HCT116 (cell line): ENCODE measurements around the gene PRKG1. TPM values are rescaled to one million over a fixed set of nuclear protein-coding genes. Genes with fewer than 3 reads are reported as not detected.

Experiments used
- ATAC-seq: fragments of 200-7000 bp; cut with Tn5 transposase; 2 replicates; pipeline ENCODE4 v1.9.1; 2020; ENCODE audit warnings: mild to moderate bottlenecking, moderate library complexity
- BruUV-seq: library from RNA; stranded (reverse); fragments of 400-500 nt; replicated peaks from 2 replicates; lab custom pipeline; 2021; lab: Mats Ljungman, UMichigan
- CTCF ChIA-PET: fragments of 300-600 bp; sonication (Branson Sonifier 250); formaldehyde crosslinking; loops from one replicate; lab custom pipeline; 2021; ENCODE audit warnings: antibody characterized with exemption; lab: Charles Lee
- POLR2A ChIA-PET: fragments of 300-600, 350-600 bp; sonication (Branson Sonifier 250); formaldehyde crosslinking; loops from one replicate; lab custom pipeline; 2021; ENCODE audit warnings: antibody characterized with exemption; lab: Charles Lee
- RAD21 ChIA-PET, 2 experiments: fragments of 300-600 bp; sonication (Branson Sonifier 250); formaldehyde crosslinking; loops; one replicate each; lab custom pipeline; 2023; ENCODE audit warnings: low total read pairs in 2 of 2; ENCODE audit not compliant: uncharacterized antibody in 2 of 2, unreplicated experiment in 2 of 2, low non-redundant PET in 1 of 2; lab: Charles Lee
- DNase-seq: peaks from one replicate; pipeline ENCODE4 v3.0.0-alpha.2; 2010; ENCODE audit warnings: low read depth, low spot score
- H2AFZ ChIP-seq: fragments of 200-600 bp; shearing (Covaris generic), sonication (generic); 2 replicates; pipeline ENCODE4 v1.6.1; 2017; ENCODE audit warnings: low read depth, mixed run types, mixed read lengths, antibody characterized with exemption, low read length; ENCODE audit not compliant: poor library complexity, severe bottlenecking
- H3K27ac ChIP-seq: 2 replicates; pipeline ENCODE4 v1.5.1; 2012; ENCODE audit warnings: low read depth, low read length
- H3K27me3 ChIP-seq: fragments of 200-600 bp; sonication (generic); 2 replicates; pipeline ENCODE4 v1.6.1; 2016; ENCODE audit warnings: mixed run types, low read length, mixed read lengths; ENCODE audit not compliant: insufficient read depth
- H3K36me3 ChIP-seq, 2 experiments: fragments of 200-500 bp in 1 of 2; fragments of 200-600 bp in 1 of 2; sonication (Bioruptor generic) in 1 of 2; sonication (generic) in 1 of 2; 2 replicates each; pipeline versions ENCODE4 v1.5.1 to v1.6.1; 2014 to 2016; ENCODE audit warnings: low read length in 2 of 2, inconsistent platforms in 1 of 2, mixed read lengths in 1 of 2, mixed run types in 1 of 2; ENCODE audit not compliant: insufficient read depth in 2 of 2, control insufficient read depth in 1 of 2
- H3K4me1 ChIP-seq, 2 experiments: fragments of 200-600 bp in 1 of 2; sonication (generic) in 1 of 2; 2 replicates each; pipeline versions ENCODE4 v1.5.1 to v1.6.1; 2012 to 2017; ENCODE audit warnings: low read length in 2 of 2, inconsistent platforms in 1 of 2, mild to moderate bottlenecking in 1 of 2, mixed read lengths in 1 of 2, mixed run types in 1 of 2, moderate library complexity in 1 of 2; ENCODE audit not compliant: insufficient read depth in 2 of 2, control insufficient read depth in 1 of 2
- H3K4me2 ChIP-seq: fragments of 200-600 bp; sonication (generic); 2 replicates; pipeline ENCODE4 v1.6.1; 2017; ENCODE audit warnings: mixed run types, low read length, mixed read lengths
- H3K4me3 ChIP-seq, 2 experiments: fragments of 200-600 bp in 1 of 2; sonication (generic) in 1 of 2; replicated peaks in 1 of 2; 2 replicates each; pipeline ENCODE4 v1.5.1; 2011 to 2016; ENCODE audit warnings: low read length in 2 of 2, control low read depth in 1 of 2, low read depth in 1 of 2, mild to moderate bottlenecking in 1 of 2, mixed read lengths in 1 of 2, mixed run types in 1 of 2
- H3K79me2 ChIP-seq: fragments of 200-600 bp; sonication (generic); 2 replicates; pipeline ENCODE4 v1.6.1; 2017; ENCODE audit warnings: mild to moderate bottlenecking, mixed run types, low read length, moderate library complexity, mixed read lengths; ENCODE audit not compliant: insufficient read depth
- H3K9ac ChIP-seq: fragments of 200-600 bp; sonication (generic); 2 replicates; pipeline ENCODE4 v1.6.1; 2016; ENCODE audit warnings: low read length, mixed read lengths
- H3K9me2 ChIP-seq: fragments of 200-600 bp; sonication (generic), shearing (Covaris generic); 2 replicates; pipeline ENCODE4 v1.6.1; 2017; ENCODE audit warnings: mixed run types, mild to moderate bottlenecking, moderate library complexity; ENCODE audit not compliant: insufficient read depth
- H3K9me3 ChIP-seq, 2 experiments: fragments of 200-500 bp in 1 of 2; fragments of 200-600 bp in 1 of 2; sonication (Bioruptor generic) in 1 of 2; sonication (generic) in 1 of 2; 2 replicates each; pipeline ENCODE4 v1.6.1; 2014 to 2017; ENCODE audit warnings: low read length in 2 of 2, mixed read lengths in 2 of 2, inconsistent platforms in 1 of 2, low read depth in 1 of 2, mild to moderate bottlenecking in 1 of 2, mixed run types in 1 of 2, moderate library complexity in 1 of 2; ENCODE audit not compliant: control insufficient read depth in 1 of 2, insufficient read depth in 1 of 2
- H4K20me1 ChIP-seq: fragments of 200-600 bp; sonication (generic), shearing (Covaris generic); 2 replicates; pipeline ENCODE4 v1.6.1; 2017; ENCODE audit warnings: mixed run types, mild to moderate bottlenecking, moderate library complexity; ENCODE audit not compliant: insufficient read depth
- CBX3 ChIP-seq: IDR thresholded peaks from 2 replicates; pipeline ENCODE4 v1.6.1; 2012; ENCODE audit warnings: low read depth
- CEBPB ChIP-seq: IDR thresholded peaks from 2 replicates; pipeline ENCODE4 v1.6.1; 2012; ENCODE audit warnings: low read depth
- EZH2 ChIP-seq: fragments of 200-600 bp; sonication (generic); IDR thresholded peaks from 2 replicates; pipeline ENCODE4 v1.6.1; 2017; ENCODE audit warnings: antibody characterized with exemption, mixed run types
- EZH2phosphoT487 ChIP-seq: fragments of 200-600 bp; IDR thresholded peaks from 2 replicates; pipeline ENCODE4 v1.6.1; 2018; ENCODE audit warnings: antibody characterized with exemption, borderline replicate concordance
- FOSL1 ChIP-seq: IDR thresholded peaks from 2 replicates; pipeline ENCODE4 v1.6.1; 2012; ENCODE audit warnings: low read depth
- POLR2AphosphoS5 ChIP-seq: IDR thresholded peaks from 2 replicates; pipeline ENCODE4 v1.6.1; 2011; ENCODE audit warnings: mild to moderate bottlenecking, low read depth, low read length, moderate library complexity
- RAD21 ChIP-seq: IDR thresholded peaks from 2 replicates; pipeline ENCODE4 v1.6.1; 2012; ENCODE audit warnings: low read depth, mild to moderate bottlenecking
- SIN3A ChIP-seq: IDR thresholded peaks from 2 replicates; pipeline ENCODE4 v1.6.1; 2012; ENCODE audit warnings: low read depth
- SRF ChIP-seq: IDR thresholded peaks from 2 replicates; pipeline ENCODE4 v1.6.1; 2012; ENCODE audit warnings: low read depth
- TCF7L2 ChIP-seq: IDR thresholded peaks from 2 replicates; pipeline ENCODE4 v1.7.0; 2011; ENCODE audit warnings: borderline replicate concordance, inconsistent platforms; ENCODE audit not compliant: insufficient read depth, insufficient read length; ENCODE audit errors: extremely low read depth
- YY1 ChIP-seq: IDR thresholded peaks from 2 replicates; pipeline ENCODE4 v1.6.1; 2011; ENCODE audit warnings: low read length, low read depth, moderate library complexity, mild to moderate bottlenecking; ENCODE audit not compliant: insufficient replicate concordance; ENCODE audit errors: extremely low read depth
- ZFX ChIP-seq: fragments of 450-650 bp; IDR thresholded peaks from 2 replicates; pipeline ENCODE4 v1.6.1; 2017
- ZNF274 ChIP-seq: fragments of 200-500 bp; sonication (Bioruptor generic); IDR thresholded peaks from 2 replicates; pipeline ENCODE4 v1.6.1; 2014; ENCODE audit warnings: mild to moderate bottlenecking, low read depth, low read length, inconsistent platforms
- intact Hi-C: fragments of 100-400 bp; cut with micrococcal nuclease; formaldehyde crosslinking; loops from 2 replicates; pipeline ENCODE4 v1.10.0; 2022
- total RNA-seq: library from RNA; stranded (reverse); gene quantifications from one replicate; pipeline ENCODE4 v1.2.1, GENCODE V29; 2021; ENCODE audit not compliant: unreplicated experiment
- TF ChIP-seq, protein P1 (sequence below): IDR thresholded peaks from 2 replicates; pipeline ENCODE4 v1.6.1; 2012
- TF ChIP-seq, protein P2 (sequence below): IDR thresholded peaks from 2 replicates; pipeline ENCODE4 v1.6.1; 2011; ENCODE audit warnings: mild to moderate bottlenecking, low read length, moderate library complexity; ENCODE audit not compliant: insufficient replicate concordance; ENCODE audit errors: extremely low read depth
- TF ChIP-seq, protein P3 (sequence below): IDR thresholded peaks from 2 replicates; pipeline ENCODE4 v1.6.1; 2012; ENCODE audit warnings: low read depth

PRKG1 gene
- total RNA-seq, 1 experiment from 2014 or later: 1.4 TPM

DNA sequence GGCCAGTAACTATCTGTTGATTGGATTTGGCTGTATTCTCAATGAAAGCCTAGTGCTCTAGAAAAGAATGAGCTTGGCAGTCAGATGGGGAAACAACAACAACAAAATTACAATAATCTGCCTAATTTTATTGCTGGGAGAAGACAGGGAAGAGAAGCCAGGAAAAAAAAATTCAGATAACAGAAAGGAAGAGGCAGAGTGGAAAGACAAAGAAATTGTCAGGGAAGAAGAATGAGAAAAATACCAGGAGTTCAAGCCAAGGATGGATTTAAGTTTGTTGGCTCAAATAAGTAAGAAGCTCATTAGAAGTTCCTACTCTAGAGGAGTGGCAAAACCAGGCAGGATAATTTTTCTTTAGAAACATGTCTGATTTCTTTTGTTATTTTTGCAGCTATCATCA is 45.9 kb upstream of the PRKG1 start:
- Histone ChIP-seq H3K9ac (no peak overlapping the region), H2AFZ (no peak overlapping the region), H3K27me3 (peaks cover 12% of the 10 kb centered on the region), H3K4me2 (no peak overlapping the region), H3K4me1 (no peaks in the 10 kb centered on the region), H3K27ac (no peak overlapping the region), H3K79me2 (no peaks in the 10 kb centered on the region), H3K9me3 (no peaks in the 10 kb centered on the region), H3K4me3 (no peak overlapping the region), H3K36me3 (no peaks in the 10 kb centered on the region), H3K9me2 (no peaks in the 10 kb centered on the region), H4K20me1 (no peaks in the 10 kb centered on the region)
- CTCF ChIA-PET: no interaction called here
- DNase-seq (no peak), ATAC-seq (no peak)
- RAD21 ChIA-PET: no interaction called here
- no TSS peak for BruUV-seq
- TF ChIP-seq EZH2phosphoT487 (no peak), SRF (no peak), RAD21 (no peak), FOSL1 (no peak), SIN3A (no peak), POLR2AphosphoS5 (no peak), ZFX (no peak), CBX3 (no peak), EZH2 (no peak), YY1 (no peak), TCF7L2 (no peak), CEBPB (no peak), ZNF274 (no peak)
- TF ChIP-seq, protein P1, sequence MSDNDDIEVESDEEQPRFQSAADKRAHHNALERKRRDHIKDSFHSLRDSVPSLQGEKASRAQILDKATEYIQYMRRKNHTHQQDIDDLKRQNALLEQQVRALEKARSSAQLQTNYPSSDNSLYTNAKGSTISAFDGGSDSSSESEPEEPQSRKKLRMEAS: no peak
- TF ChIP-seq, protein P2, sequence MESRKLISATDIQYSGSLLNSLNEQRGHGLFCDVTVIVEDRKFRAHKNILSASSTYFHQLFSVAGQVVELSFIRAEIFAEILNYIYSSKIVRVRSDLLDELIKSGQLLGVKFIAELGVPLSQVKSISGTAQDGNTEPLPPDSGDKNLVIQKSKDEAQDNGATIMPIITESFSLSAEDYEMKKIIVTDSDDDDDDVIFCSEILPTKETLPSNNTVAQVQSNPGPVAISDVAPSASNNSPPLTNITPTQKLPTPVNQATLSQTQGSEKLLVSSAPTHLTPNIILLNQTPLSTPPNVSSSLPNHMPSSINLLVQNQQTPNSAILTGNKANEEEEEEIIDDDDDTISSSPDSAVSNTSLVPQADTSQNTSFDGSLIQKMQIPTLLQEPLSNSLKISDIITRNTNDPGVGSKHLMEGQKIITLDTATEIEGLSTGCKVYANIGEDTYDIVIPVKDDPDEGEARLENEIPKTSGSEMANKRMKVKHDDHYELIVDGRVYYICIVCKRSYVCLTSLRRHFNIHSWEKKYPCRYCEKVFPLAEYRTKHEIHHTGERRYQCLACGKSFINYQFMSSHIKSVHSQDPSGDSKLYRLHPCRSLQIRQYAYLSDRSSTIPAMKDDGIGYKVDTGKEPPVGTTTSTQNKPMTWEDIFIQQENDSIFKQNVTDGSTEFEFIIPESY: no peak
- TF ChIP-seq, protein P3, sequence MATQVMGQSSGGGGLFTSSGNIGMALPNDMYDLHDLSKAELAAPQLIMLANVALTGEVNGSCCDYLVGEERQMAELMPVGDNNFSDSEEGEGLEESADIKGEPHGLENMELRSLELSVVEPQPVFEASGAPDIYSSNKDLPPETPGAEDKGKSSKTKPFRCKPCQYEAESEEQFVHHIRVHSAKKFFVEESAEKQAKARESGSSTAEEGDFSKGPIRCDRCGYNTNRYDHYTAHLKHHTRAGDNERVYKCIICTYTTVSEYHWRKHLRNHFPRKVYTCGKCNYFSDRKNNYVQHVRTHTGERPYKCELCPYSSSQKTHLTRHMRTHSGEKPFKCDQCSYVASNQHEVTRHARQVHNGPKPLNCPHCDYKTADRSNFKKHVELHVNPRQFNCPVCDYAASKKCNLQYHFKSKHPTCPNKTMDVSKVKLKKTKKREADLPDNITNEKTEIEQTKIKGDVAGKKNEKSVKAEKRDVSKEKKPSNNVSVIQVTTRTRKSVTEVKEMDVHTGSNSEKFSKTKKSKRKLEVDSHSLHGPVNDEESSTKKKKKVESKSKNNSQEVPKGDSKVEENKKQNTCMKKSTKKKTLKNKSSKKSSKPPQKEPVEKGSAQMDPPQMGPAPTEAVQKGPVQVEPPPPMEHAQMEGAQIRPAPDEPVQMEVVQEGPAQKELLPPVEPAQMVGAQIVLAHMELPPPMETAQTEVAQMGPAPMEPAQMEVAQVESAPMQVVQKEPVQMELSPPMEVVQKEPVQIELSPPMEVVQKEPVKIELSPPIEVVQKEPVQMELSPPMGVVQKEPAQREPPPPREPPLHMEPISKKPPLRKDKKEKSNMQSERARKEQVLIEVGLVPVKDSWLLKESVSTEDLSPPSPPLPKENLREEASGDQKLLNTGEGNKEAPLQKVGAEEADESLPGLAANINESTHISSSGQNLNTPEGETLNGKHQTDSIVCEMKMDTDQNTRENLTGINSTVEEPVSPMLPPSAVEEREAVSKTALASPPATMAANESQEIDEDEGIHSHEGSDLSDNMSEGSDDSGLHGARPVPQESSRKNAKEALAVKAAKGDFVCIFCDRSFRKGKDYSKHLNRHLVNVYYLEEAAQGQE: no peak
- POLR2A ChIA-PET: no interaction called here
- intact Hi-C loops: no loop called here
